ENCODE results near the gene MAPKAP1. TPM values are rescaled to one million over a fixed set of nuclear protein-coding genes. Genes with fewer than 3 reads are reported as not detected.
"Not testable (repeated sequence)": the region's sequence is repeated elsewhere in the genome, so short reads cannot be mapped to it uniquely, and the experiment has no call there.

Gene MAPKAP1
- total RNA-seq, 2 experiments from 2014 or later = 58.7 to 63.6 TPM

- Mint-ChIP-seq H3K4me3 (no peak overlapping the region), H3K9me3 (no peaks in the 10 kb centered on the region), H3K27me3 (no peaks in the 10 kb centered on the region), H3K27ac (no peak overlapping the region), H3K4me1 (peaks cover 49% of the 10 kb centered on the region), H3K36me3 (ENCODE audit: low read depth) (peaks cover 9% of the 10 kb centered on the region)
- CTCF ChIA-PET = interaction anchor here (0.6 kb wide), 1 partner anchor 827 kb away, joined by 3 read pairs; no protein-coding TSS in a partner anchor
- DNase-seq = no peak
- POLR2A ChIA-PET = no interaction called here
Observed at GRCh38 chr9:125703662-125704061, 3.3 kb downstream of the MAPKAP1 start.

GRCh38 chr9:125701351-125701750 lies 5.7 kb downstream of the MAPKAP1 start:
- peaks cover 40% of the 10 kb centered on the region for H3K4me1 Mint-ChIP-seq
- no peak for DNase-seq
- H3K9me3 Mint-ChIP-seq = no peaks in the 10 kb centered on the region
- no peak overlapping the region for H3K4me3 Mint-ChIP-seq
- no peaks in the 10 kb centered on the region for H3K27me3 Mint-ChIP-seq
- H3K36me3 Mint-ChIP-seq (ENCODE audit: low read depth) = peaks cover 8% of the 10 kb centered on the region
- ChIA-PET POLR2A (no interaction called here), CTCF (no interaction called here)
- H3K27ac Mint-ChIP-seq = no peak overlapping the region

GRCh38 chr9:125700791-125701190 lies 6.2 kb downstream of the MAPKAP1 start:
- no peak overlapping the region for H3K27ac Mint-ChIP-seq
- CTCF ChIA-PET = no interaction called here
- H3K4me1 Mint-ChIP-seq = peaks cover 34% of the 10 kb centered on the region
- POLR2A ChIA-PET = no interaction called here
- H3K4me3 Mint-ChIP-seq = no peak overlapping the region
- DNase-seq = no peak
- peaks cover 6% of the 10 kb centered on the region for H3K36me3 Mint-ChIP-seq (ENCODE audit: low read depth)
- no peaks in the 10 kb centered on the region for H3K9me3 Mint-ChIP-seq
- no peaks in the 10 kb centered on the region for H3K27me3 Mint-ChIP-seq

GRCh38 chr9:125699870-125700269 lies 7.1 kb downstream of the MAPKAP1 start:
- Mint-ChIP-seq H3K4me1 (peaks cover 25% of the 10 kb centered on the region), H3K9me3 (no peaks in the 10 kb centered on the region), H3K27ac (no peak overlapping the region), H3K4me3 (no peak overlapping the region), H3K36me3 (ENCODE audit: low read depth) (peaks cover 6% of the 10 kb centered on the region), H3K27me3 (no peaks in the 10 kb centered on the region)
- POLR2A ChIA-PET = no interaction called here
- DNase-seq = no peak
- CTCF ChIA-PET = no interaction called here

GRCh38 chr9:125696106-125696647 lies 10.8 kb downstream of the MAPKAP1 start:
- peaks cover 4% of the 10 kb centered on the region for H3K36me3 Mint-ChIP-seq (ENCODE audit: low read depth)
- H3K4me1 Mint-ChIP-seq = peaks cover 4% of the 10 kb centered on the region
- ChIA-PET CTCF (interaction anchor here (0.6 kb wide), 1 partner anchor 74 kb away, joined by 7 read pairs; no protein-coding TSS in a partner anchor), POLR2A (no interaction called here)
- H3K27me3 Mint-ChIP-seq = no peaks in the 10 kb centered on the region
- H3K27ac Mint-ChIP-seq = no peak overlapping the region
- no peak for DNase-seq
- H3K4me3 Mint-ChIP-seq = no peak overlapping the region
- no peaks in the 10 kb centered on the region for H3K9me3 Mint-ChIP-seq

GRCh38 chr9:125695548-125695947 lies 11.5 kb downstream of the MAPKAP1 start:
- H3K27me3 Mint-ChIP-seq; H3K4me1 Mint-ChIP-seq; H3K27ac Mint-ChIP-seq; POLR2A ChIA-PET; H3K4me3 Mint-ChIP-seq; H3K36me3 Mint-ChIP-seq (ENCODE audit: low read depth); CTCF ChIA-PET; H3K9me3 Mint-ChIP-seq; DNase-seq: not testable (repeated sequence)

- DNase-seq = no peak
- Mint-ChIP-seq H3K36me3 (ENCODE audit: low read depth) (peaks cover 13% of the 10 kb centered on the region), H3K27ac (no peak overlapping the region), H3K4me1 (no peaks in the 10 kb centered on the region), H3K4me3 (no peak overlapping the region), H3K27me3 (no peaks in the 10 kb centered on the region), H3K9me3 (no peaks in the 10 kb centered on the region)
- CTCF ChIA-PET = interaction anchor here (0.6 to 1.0 kb wide), 4 partner anchors 16 to 853 kb away, joined by 3 read pairs; no protein-coding TSS in a partner anchor
- POLR2A ChIA-PET = no interaction called here
Observed at GRCh38 chr9:125694478-125694877, 12.5 kb downstream of the MAPKAP1 start.

- H3K4me1 Mint-ChIP-seq, H3K27me3 Mint-ChIP-seq, H3K4me3 Mint-ChIP-seq, POLR2A ChIA-PET, CTCF ChIA-PET, H3K27ac Mint-ChIP-seq, DNase-seq, H3K9me3 Mint-ChIP-seq: not testable (repeated sequence)
- H3K36me3 Mint-ChIP-seq (ENCODE audit: low read depth) = peaks cover 13% of the 10 kb centered on the region
Observed at GRCh38 chr9:125693492-125693891, 13.5 kb downstream of the MAPKAP1 start.

GRCh38 chr9:125691869-125692268 lies 15.1 kb downstream of the MAPKAP1 start:
- H3K4me1 Mint-ChIP-seq = no peaks in the 10 kb centered on the region
- no peaks in the 10 kb centered on the region for H3K27me3 Mint-ChIP-seq
- peaks cover 13% of the 10 kb centered on the region for H3K36me3 Mint-ChIP-seq (ENCODE audit: low read depth)
- no peak overlapping the region for H3K27ac Mint-ChIP-seq
- CTCF ChIA-PET = no interaction called here
- POLR2A ChIA-PET = no interaction called here
- no peak overlapping the region for H3K4me3 Mint-ChIP-seq
- no peaks in the 10 kb centered on the region for H3K9me3 Mint-ChIP-seq
- DNase-seq = no peak

- H3K9me3 Mint-ChIP-seq = no peaks in the 10 kb centered on the region
- no peak for DNase-seq
- POLR2A ChIA-PET = no interaction called here
- peaks cover 13% of the 10 kb centered on the region for H3K36me3 Mint-ChIP-seq (ENCODE audit: low read depth)
- no peak overlapping the region for H3K27ac Mint-ChIP-seq
- CTCF ChIA-PET = no interaction called here
- H3K4me1 Mint-ChIP-seq = no peaks in the 10 kb centered on the region
- H3K27me3 Mint-ChIP-seq = no peaks in the 10 kb centered on the region
- no peak overlapping the region for H3K4me3 Mint-ChIP-seq
Observed at GRCh38 chr9:125690679-125691078, 16.3 kb downstream of the MAPKAP1 start.

- Mint-ChIP-seq H3K36me3 (ENCODE audit: low read depth) (peaks cover 14% of the 10 kb centered on the region), H3K4me1 (no peaks in the 10 kb centered on the region), H3K9me3 (no peaks in the 10 kb centered on the region), H3K4me3 (no peak overlapping the region), H3K27me3 (no peaks in the 10 kb centered on the region), H3K27ac (no peak overlapping the region)
- ChIA-PET CTCF (interaction anchor here (0.5 kb wide), 1 partner anchor 911 kb away, joined by 4 read pairs; no protein-coding TSS in a partner anchor), POLR2A (no interaction called here)
- DNase-seq = no peak
Observed at GRCh38 chr9:125687163-125687863, 19.7 kb downstream of the MAPKAP1 start.

- Mint-ChIP-seq H3K4me1 (no peaks in the 10 kb centered on the region), H3K36me3 (ENCODE audit: low read depth) (peaks cover 8% of the 10 kb centered on the region), H3K27me3 (no peaks in the 10 kb centered on the region), H3K27ac (no peak overlapping the region), H3K4me3 (no peak overlapping the region), H3K9me3 (no peaks in the 10 kb centered on the region)
- ChIA-PET POLR2A (no interaction called here), CTCF (no interaction called here)
- DNase-seq = no peak
Observed at GRCh38 chr9:125685167-125685566, 21.8 kb downstream of the MAPKAP1 start.

GRCh38 chr9:125683486-125683885 lies 23.5 kb downstream of the MAPKAP1 start:
- no peak for DNase-seq

GRCh38 chr9:125682340-125682739 lies 24.7 kb downstream of the MAPKAP1 start:
- DNase-seq = no peak
- Mint-ChIP-seq H3K4me1 (no peaks in the 10 kb centered on the region), H3K36me3 (ENCODE audit: low read depth) (peaks cover 5% of the 10 kb centered on the region), H3K27ac (no peak overlapping the region), H3K4me3 (no peak overlapping the region), H3K27me3 (no peaks in the 10 kb centered on the region), H3K9me3 (no peaks in the 10 kb centered on the region)
- ChIA-PET CTCF (interaction anchor here (0.6 to 1.3 kb wide), 2 partner anchors 8 to 182 kb away, joined by 3 to 5 read pairs; no protein-coding TSS in a partner anchor), POLR2A (no interaction called here)

More at GRCh38 chr9:125683486-125683885, 23.5 kb downstream of the MAPKAP1 start:
- Mint-ChIP-seq H3K4me3 (no peak overlapping the region), H3K27ac (no peak overlapping the region), H3K9me3 (no peaks in the 10 kb centered on the region), H3K36me3 (ENCODE audit: low read depth) (peaks cover 5% of the 10 kb centered on the region), H3K27me3 (no peaks in the 10 kb centered on the region), H3K4me1 (no peaks in the 10 kb centered on the region)
- POLR2A ChIA-PET = no interaction called here
- CTCF ChIA-PET = no interaction called here

All from activated CD4-positive, alpha-beta T cell treated with anti-CD3 and anti-CD28 coated beads, Interleukin-2, amount 10 ng/mL, durations not matched to agents 7 days and 5 days (primary cell).